Regular cardiac myocyte (primary cell): ENCODE data around the gene MSTN. TPM values are rescaled to one million over a fixed set of nuclear protein-coding genes. Genes with fewer than 3 reads are reported as not detected.

Experiments
- total RNA-seq: library from RNA; depleted of rRNA; stranded (reverse); fragments of >200 nt; gene quantifications from 2 replicates; pipeline ENCODE4 v1.2.3, GENCODE V29; 2014

The MSTN gene
- 0.56 TPM in 1 of 2 replicates, not detected in the other for total RNA-seq

DNA sequence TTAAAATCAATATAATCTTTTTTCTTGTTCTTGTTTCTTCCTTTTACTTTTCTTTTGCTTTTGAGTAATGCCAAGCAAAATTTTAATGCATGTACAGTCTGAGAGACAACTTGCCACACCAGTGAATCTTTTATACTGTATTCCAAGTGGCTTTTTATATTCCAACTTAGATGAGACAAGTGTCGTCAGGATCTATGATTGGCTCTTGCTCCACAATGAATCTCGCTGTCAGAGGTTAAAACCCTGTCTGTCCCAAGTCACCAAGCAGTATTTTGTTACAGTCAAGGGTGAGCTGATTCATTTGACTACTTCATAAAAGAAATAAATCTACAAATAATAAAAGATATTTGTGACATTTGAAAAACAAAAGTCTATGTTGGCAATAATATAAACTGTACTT lies at the start of gene MSTN:
Gene MSTN (minus strand): TSS at position 129 of the 400 bp plus-strand sequence. CDS start 133 bp downstream, outside the sequence.

